Bronchial epithelial cell (primary cell): ENCODE data around the gene NANOS2. TPM values are rescaled to one million over a fixed set of nuclear protein-coding genes. Genes with fewer than 3 reads are reported as not detected.

ENCODE experiments used
- DNase-seq: peaks from one replicate; pipeline ENCODE4 v3.0.0-alpha.2; 2010; ENCODE audit warnings: low read depth
- FAIRE-seq: peaks from 2 replicates; lab custom pipeline; 2011; peaks lifted over from hg19 to GRCh38; lab: Jason Lieb, UNC
- H3K27me3 ChIP-seq: 2 replicates; pipeline ENCODE4 v1.5.1; 2011; ENCODE audit warnings: low read length; ENCODE audit not compliant: control insufficient read depth, insufficient read depth
- H3K36me3 ChIP-seq: 2 replicates; pipeline ENCODE4 v1.5.1; 2011; ENCODE audit warnings: low read length; ENCODE audit not compliant: control insufficient read depth, insufficient read depth
- H3K4me3 ChIP-seq: 2 replicates; pipeline ENCODE4 v1.5.1; 2011; ENCODE audit warnings: mild to moderate bottlenecking, low read depth, low read length, control low read depth
- CTCF ChIP-seq: IDR thresholded peaks from 2 replicates; pipeline ENCODE4 v1.5.1; 2011; ENCODE audit warnings: mild to moderate bottlenecking, moderate library complexity, low read length, control low read depth, inconsistent platforms; ENCODE audit not compliant: insufficient read depth, severe bottlenecking
- total RNA-seq: library from RNA; depleted of rRNA; stranded (reverse); fragments of >200 nt; gene quantifications from 2 replicates; pipeline ENCODE4 v1.2.1, GENCODE V29; 2014

NANOS2 gene
- total RNA-seq, 1 donor from 2014 or later = not detected

DNA sequence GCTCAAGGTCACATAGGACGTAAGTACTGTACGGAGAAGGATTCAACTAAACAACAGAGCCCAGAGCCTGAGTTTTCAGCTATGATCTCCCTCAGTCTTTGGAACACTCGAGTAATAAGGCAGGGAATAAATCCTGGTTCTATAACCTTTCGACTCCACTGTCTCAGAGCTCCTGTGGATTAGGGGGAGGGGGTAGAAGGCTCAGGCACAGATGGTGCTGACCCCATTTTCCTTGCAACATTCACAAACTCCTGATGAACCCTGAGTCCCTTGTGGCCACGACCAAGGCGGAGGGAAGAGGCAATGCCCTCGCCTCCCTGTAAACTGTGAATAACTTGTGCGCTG lies 37.7 kb upstream of the NANOS2 start:
- no peaks in the 10 kb centered on the region for H3K36me3 ChIP-seq
- no peaks in the 10 kb centered on the region for H3K27me3 ChIP-seq
- H3K4me3 ChIP-seq = no peak overlapping the region
- TF ChIP-seq CTCF = no peak
- DNase-seq (no peak), FAIRE-seq (no peak)

DNA sequence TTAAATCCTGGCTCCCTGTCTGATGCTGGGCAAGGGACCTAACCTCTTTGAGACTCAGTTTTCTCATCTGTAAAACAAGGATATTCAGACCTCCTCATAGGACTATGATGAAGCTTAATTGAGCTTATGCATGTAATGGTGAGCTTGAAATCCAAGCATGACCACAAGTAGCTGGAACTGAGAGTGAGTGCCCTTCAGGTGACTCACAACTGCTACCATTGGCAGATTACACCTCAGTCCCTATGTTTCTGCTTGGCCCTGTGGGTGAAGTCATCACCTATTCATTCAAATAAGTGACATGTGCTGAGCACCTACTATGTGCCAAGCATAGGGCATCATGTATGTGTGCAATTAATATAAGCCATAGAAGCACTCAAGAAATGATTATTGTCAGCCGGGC lies 33.3 kb upstream of the NANOS2 start:
- DNase-seq = peak; percentile 60
- no peaks in the 10 kb centered on the region for H3K27me3 ChIP-seq

GRCh38 chr19:45940515-45940805 lies 25.9 kb upstream of the NANOS2 start:
- Histone ChIP-seq H3K4me3 (no peak overlapping the region), H3K36me3 (no peaks in the 10 kb centered on the region), H3K27me3 (peaks cover 4% of the 10 kb centered on the region)
- DNase-seq (no peak), FAIRE-seq (no peak)
- TF ChIP-seq CTCF = no peak

More for the DNA sequence above, 33.3 kb upstream of the NANOS2 start:
- no peak for TF ChIP-seq CTCF
- FAIRE-seq = peak; percentile 32
- no peak overlapping the region for H3K4me3 ChIP-seq
- no peaks in the 10 kb centered on the region for H3K36me3 ChIP-seq

GRCh38 chr19:45939792-45940514 lies 25.4 kb upstream of the NANOS2 start:
- DNase-seq (no peak), FAIRE-seq (no peak)
- no peak overlapping the region for H3K4me3 ChIP-seq
- H3K27me3 ChIP-seq = peaks cover 7% of the 10 kb centered on the region
- TF ChIP-seq CTCF = no peak
- no peaks in the 10 kb centered on the region for H3K36me3 ChIP-seq

- no peak overlapping the region for H3K4me3 ChIP-seq
- peaks cover 7% of the 10 kb centered on the region for H3K27me3 ChIP-seq
- FAIRE-seq (peak; percentile 75), DNase-seq (no peak)
- H3K36me3 ChIP-seq = no peaks in the 10 kb centered on the region
- TF ChIP-seq CTCF = no peak
These were observed 24.2 kb upstream of the NANOS2 start for GRCh38 chr19:45938733-45939319.

- DNase-seq (no peak), FAIRE-seq (no peak)
- TF ChIP-seq CTCF = no peak
- no peaks in the 10 kb centered on the region for H3K36me3 ChIP-seq
- peaks cover 7% of the 10 kb centered on the region for H3K27me3 ChIP-seq
- no peak overlapping the region for H3K4me3 ChIP-seq
These were observed 20.7 kb upstream of the NANOS2 start for GRCh38 chr19:45935267-45935666.
